ENCODE data around the gene C22orf31.
"Not testable (repeated sequence)": the region's sequence is repeated elsewhere in the genome, so short reads cannot be mapped to it uniquely, and the experiment has no call there.

C22orf31 gene

GRCh38 chr22:29055192-29055830 is 6.3 kb downstream of the C22orf31 start:
- peak; percentile 55 for DNase-seq (ENCODE audit: low spot score)

GRCh38 chr22:29054251-29054767 is 7.3 kb downstream of the C22orf31 start:
- no peak for DNase-seq (ENCODE audit: low spot score)

- DNase-seq (ENCODE audit: low spot score) = no peak
These were observed 8.5 kb downstream of the C22orf31 start for GRCh38 chr22:29053048-29053702.

GRCh38 chr22:29050457-29050856 is 11.2 kb downstream of the C22orf31 start:
- DNase-seq (ENCODE audit: low spot score) = no peak

GRCh38 chr22:29049655-29050263 is 11.9 kb downstream of the C22orf31 start:
- no peak for DNase-seq (ENCODE audit: low spot score)

GRCh38 chr22:29048822-29049654 is 12.6 kb downstream of the C22orf31 start:
- DNase-seq (ENCODE audit: low spot score) = no peak

- no peak for DNase-seq (ENCODE audit: low spot score)
These were observed 16.9 kb downstream of the C22orf31 start for GRCh38 chr22:29044657-29045176.

GRCh38 chr22:29043906-29044575 is 17.6 kb downstream of the C22orf31 start:
- DNase-seq (ENCODE audit: low spot score) = no peak

- no peak for DNase-seq (ENCODE audit: low spot score)
These were observed 20.2 kb downstream of the C22orf31 start for GRCh38 chr22:29041408-29041807.

- DNase-seq (ENCODE audit: low spot score) = peak; percentile 70
These were observed 21.0 kb downstream of the C22orf31 start for GRCh38 chr22:29040385-29041275.

GRCh38 chr22:29039684-29040083 is 21.9 kb downstream of the C22orf31 start:
- DNase-seq (ENCODE audit: low spot score) = not testable (repeated sequence)

- DNase-seq (ENCODE audit: low spot score) = no peak
These were observed 22.5 kb downstream of the C22orf31 start for GRCh38 chr22:29039148-29039547.

- no peak for DNase-seq (ENCODE audit: low spot score)
These were observed 24.2 kb downstream of the C22orf31 start for GRCh38 chr22:29037340-29037932.

GRCh38 chr22:29032584-29032983 is 29.0 kb downstream of the C22orf31 start:
- no peak for DNase-seq (ENCODE audit: low spot score)

- no peak for DNase-seq (ENCODE audit: low spot score)
These were observed 29.6 kb downstream of the C22orf31 start for GRCh38 chr22:29032014-29032475.

- no peak for DNase-seq (ENCODE audit: low spot score)
These were observed 30.2 kb downstream of the C22orf31 start for GRCh38 chr22:29031227-29032011.

- DNase-seq (ENCODE audit: low spot score) = peak; percentile 48
These were observed 30.9 kb downstream of the C22orf31 start for GRCh38 chr22:29030618-29031226.

- DNase-seq (ENCODE audit: low spot score) = no peak
These were observed 31.5 kb downstream of the C22orf31 start for GRCh38 chr22:29030016-29030617.

Measured in D341Med (cell line).